GM21526 (cell line): Measurements from ENCODE around the gene VSIG10.

Experiments
- ATAC-seq: cut with Tn5 transposase; IDR thresholded peaks from one replicate; pipeline ENCODE4 v1.9.1; 2021; ENCODE audit warnings: moderate library complexity; ENCODE audit not compliant: unreplicated experiment, low FRiP score

Gene VSIG10

DNA sequence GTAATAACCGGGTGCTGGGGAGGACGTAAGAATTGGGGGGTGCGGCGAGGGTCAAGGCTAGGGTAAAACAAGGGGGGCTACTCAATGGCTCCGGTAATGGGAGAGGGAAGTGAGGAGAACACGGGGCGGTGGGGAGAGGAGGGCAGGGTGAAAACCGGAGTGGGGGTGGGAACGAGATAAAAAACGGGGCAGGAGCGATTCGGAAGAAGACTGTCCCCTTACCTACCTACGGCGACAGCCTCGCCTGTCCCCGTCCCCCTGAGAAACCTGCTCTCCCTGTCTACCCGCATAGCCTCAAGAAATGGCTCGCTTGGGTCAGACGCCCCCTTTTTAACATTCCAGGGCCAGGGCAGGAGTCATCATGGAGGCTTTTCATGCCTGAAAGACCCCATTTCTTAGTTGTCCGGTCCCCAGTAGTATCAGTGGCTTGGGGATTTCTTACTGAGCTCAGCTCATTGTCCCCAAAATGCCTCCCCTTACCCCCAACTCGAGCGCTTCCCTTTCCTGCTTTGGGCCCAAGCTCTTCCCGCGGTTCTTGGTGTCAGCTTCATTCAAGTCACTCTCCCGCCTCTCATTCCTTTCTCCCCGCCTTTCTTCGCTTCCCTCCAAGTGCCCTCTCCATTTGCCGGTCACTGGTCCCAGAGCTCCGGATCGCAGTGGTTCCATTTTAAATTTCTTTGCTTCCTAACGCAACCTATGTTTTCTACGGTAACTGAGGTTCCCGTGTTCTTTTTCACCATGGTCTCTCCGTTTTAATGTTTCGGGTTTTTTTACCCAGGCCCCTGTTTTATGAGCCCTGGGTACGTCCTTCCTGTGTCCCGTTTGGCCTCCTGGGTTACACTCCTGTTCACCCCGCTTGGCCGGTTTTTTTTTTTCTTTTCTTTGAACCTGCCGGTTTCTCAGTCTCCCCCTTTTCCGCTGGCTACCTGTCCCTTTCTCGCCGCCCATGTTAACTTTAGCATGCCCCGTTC lies 41.7 kb downstream of the VSIG10 start:
- no peak for ATAC-seq

GRCh38 chr12:118061011-118061872 lies 42.6 kb downstream of the VSIG10 start, which contains the start of gene WSB2:
Gene WSB2, minus strand, starts transcription at chr12:118061179. Its CDS starts 131 bp downstream, at chr12:118061048.
- no peak for ATAC-seq

DNA sequence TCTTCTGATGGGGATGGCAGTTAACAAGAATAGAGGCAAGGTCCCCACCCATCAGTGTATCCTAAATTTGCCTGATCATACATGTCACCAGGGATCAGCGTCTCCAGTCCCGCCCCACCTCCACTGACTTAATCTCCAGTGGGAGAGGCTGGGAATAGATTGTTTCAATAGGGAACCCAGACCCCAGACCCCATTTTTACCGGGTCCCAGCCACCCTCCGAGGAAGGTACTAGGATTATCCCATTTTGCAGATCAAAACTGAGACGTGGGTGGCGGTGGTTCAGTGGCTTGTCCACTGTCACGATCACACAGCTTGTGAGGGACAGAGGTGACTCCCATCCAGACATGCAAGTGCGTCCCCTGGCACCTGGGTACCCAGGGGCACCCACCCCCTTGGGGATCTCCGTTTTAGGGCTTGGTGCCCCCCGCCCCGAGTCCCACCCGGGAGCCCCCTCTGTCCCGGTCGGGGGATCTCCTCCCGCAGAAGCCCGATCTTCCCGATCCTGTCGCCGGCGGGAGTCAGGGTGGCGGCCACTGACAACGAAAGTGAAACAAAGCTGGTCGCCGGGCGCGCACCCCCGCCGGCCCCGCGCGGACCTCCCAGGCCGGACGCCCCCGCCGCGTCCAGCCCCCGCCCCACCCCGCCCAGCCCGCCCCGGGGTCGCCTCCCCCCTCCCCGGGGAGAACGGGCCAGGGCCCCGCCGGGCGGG lies 43.4 kb downstream of the VSIG10 start:
- no peak for ATAC-seq

- ATAC-seq: no peak
Measured at GRCh38 chr12:118059341-118060191, 44.2 kb downstream of the VSIG10 start.

DNA sequence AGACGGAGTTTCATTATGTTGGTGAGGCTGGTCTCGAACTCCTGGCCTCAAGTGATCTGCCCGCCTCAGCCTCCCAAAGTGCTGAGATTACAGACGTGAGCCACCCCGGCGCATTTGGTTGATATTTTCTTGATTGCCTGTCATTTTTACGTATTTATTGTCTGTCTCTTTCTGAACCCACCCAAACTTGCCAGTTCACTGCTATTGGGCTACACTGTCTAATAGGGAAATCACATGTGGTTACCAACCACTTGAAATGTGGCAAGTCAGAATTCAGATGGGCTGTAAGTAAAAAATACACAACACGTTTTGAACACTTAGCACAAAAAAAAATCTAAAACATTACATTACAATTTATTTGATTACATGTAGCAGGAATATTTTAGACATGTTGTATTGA lies 44.9 kb downstream of the VSIG10 start:
- no peak for ATAC-seq

DNA sequence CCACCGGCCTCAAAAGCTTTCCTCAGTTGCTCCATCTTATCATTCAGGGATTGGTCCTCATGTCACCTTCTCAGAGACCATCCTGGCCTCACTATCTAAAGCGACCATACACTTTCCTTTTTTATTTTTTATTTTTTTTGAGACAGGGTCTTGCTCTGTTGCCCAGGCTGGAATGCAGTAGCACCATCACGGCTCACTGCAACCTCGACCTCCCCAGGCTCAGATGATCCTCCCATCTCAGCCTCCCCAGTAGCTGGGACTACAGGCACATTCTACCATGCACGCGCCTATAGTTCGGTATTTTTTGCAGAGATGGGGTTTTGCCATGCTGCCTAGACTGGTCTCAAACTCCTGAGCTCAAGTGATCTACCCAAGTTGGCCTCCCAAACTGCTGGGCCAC lies 45.6 kb downstream of the VSIG10 start:
- ATAC-seq: no peak

DNA sequence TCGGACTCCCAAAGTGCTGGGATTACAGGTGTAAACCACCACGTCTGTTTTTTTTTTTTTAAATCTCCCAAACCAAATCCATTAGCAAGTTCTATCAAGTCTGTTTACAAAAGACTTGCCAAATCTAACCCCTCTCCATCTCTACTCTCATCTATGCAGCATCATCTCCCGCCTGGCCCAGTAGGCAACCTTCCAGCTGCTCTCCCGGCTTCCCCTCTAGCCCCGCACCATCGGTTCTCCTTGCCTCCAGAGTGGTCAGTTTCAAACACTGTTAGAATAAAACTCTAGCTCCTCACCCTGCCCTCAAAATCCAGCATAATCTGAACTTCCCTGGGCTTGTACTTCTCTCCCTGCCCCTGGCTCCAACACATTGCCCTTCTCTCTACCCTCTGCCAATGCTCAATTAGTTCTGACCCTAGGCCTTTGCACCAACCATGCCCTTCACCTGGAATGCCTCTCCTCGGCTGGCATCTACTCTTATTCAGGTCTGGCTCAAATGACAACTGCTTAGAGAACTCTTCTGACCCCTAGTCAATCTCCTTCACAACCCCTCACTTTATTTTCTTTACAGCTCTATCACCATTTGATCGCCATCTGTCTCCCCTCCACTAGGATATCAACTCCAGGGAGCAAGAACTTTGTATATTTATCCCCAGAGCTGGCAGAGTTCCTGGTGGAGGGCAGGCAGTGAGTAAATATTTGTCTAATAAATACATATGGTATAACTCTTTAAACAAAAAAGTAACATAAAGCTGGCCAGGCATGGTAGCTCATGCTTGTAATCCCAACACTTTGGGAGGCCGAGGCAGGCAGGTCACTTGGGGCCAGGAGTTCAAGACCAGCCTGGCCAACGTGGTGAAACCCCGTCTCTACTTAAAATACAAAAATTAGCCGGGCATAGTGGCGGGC lies 47.7 kb downstream of the VSIG10 start:
- ATAC-seq: no peak

DNA sequence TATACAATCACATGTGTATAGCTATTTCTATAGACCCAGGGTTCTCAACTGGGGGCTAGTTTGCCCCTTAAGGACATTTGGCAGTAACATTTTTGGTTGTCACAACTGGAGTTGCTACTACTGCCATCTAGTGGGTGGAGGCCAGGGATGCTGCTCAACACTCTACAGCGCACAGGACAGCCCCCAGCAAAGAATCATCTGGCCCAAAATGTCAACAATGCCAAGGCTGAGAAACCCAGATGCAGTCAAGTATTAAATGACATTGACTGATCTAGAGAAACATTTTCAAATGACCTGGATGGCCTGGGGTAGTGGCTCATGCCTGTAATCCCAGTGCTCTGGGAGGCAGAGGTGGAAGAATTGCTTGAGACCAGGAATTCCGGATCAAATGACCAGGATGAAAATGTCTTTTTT lies 48.7 kb downstream of the VSIG10 start:
- peak; percentile 64 for ATAC-seq

DNA sequence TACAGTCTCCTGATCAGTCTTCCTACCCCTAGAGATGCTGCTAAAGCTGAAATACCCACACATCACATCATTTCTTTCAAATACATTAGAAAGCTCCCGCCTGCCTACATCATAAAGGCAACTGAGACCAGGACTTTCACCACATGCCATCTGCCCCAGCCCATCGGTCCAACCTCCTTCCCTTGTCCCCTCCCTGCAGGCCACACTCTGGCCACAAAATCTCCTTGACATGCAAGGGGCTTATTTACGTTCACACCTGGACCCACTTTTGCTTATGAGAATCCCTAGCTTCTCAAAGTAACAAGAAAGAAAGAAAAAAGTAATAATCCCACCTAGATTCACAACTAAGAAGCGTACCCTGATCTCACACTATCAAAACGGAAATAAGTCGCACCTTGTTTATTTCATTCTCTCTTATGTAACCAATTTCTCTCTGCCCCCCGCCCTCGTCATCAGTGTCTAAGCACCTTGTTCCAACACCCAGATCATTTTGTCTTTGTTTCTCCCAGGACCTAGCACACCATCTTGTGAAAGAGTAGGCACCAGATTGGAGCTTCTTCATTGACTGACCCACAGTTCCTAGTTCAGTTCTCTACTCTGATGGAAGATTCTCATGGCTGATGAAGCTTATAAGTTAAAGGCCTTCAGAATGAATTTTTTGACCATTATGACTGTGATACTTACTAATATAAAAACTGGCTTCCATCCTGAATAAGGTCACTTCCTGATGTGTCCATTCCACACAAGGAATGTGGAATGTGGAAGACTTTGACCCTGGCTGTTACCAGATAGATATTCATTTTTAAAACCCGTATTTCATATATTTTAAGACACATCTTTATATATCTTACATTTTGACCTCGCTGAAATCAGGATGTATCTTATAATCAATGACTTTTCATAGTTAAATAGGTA lies 50.5 kb downstream of the VSIG10 start:
- no peak for ATAC-seq

GRCh38 chr12:118052324-118053070 lies 51.3 kb downstream of the VSIG10 start:
- ATAC-seq: no peak

DNA sequence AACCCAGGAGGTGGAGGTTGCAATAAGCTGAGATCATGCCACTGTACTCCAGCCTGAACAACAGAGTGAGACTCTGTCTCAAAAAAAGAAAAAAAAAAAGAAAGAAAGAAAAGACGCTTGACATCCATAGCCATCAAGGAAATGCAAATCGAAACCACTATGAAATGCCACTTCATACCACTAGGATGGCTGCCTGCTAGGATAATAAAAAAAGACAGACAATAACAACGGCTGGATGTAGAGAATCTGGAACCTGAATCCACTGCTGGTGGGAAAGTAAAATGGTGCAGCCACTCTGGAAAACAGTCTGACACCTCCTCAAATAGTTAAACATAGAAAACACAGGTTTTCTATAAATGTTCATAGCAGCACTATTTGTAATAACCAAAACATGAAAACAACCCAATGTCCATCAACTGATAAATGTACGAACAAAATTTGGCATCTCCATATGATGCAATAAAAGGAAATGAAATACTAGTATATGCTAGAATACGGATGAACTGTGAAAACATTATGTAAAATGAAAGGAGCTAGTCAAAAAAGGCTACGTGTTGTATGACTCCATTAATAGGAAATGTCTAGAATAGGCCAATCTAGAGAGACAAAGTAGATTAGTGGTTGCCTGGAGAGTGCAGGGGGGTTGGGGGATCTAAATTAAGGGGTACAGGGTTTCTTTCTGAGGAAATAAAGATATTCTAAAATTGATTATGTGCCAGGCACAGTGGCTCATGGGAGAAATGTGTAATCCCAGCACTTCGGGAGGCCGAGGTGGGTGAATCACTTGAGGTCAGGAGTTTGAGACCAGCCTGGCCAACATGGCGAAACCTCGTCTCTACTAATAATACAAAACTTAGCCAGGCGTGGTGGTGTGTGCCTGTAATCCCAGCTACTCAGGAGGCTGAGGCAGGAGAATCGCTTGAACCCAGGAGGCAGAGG lies 52.6 kb downstream of the VSIG10 start:
- ATAC-seq: no peak

- no peak for ATAC-seq
Measured at GRCh38 chr12:118046430-118046829, 57.4 kb downstream of the VSIG10 start.

- no peak for ATAC-seq
Measured at GRCh38 chr12:118044577-118044976, 59.2 kb downstream of the VSIG10 start.

GRCh38 chr12:118044075-118044474 lies 59.7 kb downstream of the VSIG10 start:
- no peak for ATAC-seq

- no peak for ATAC-seq
Measured at GRCh38 chr12:118042091-118042490, 61.7 kb downstream of the VSIG10 start.

- no peak for ATAC-seq
Measured at GRCh38 chr12:118038137-118038536, 65.7 kb downstream of the VSIG10 start.
